GM23248 (cell line): ENCODE data around the gene PPP5C.

ENCODE experiments used
- EZH2 ChIP-seq: fragments of 200-600 bp; sonication (generic); IDR thresholded peaks from 2 replicates; pipeline ENCODE4 v1.6.1; 2018; ENCODE audit warnings: antibody characterized with exemption, mild to moderate bottlenecking; ENCODE audit not compliant: insufficient read depth, poor library complexity, severe bottlenecking
- EZH2phosphoT487 ChIP-seq: fragments of 200-600 bp; sonication (generic); IDR thresholded peaks from 2 replicates; pipeline ENCODE4 v1.6.1; 2018; ENCODE audit warnings: antibody characterized with exemption, moderate library complexity, mild to moderate bottlenecking, low read depth; ENCODE audit not compliant: insufficient read depth

DNA sequence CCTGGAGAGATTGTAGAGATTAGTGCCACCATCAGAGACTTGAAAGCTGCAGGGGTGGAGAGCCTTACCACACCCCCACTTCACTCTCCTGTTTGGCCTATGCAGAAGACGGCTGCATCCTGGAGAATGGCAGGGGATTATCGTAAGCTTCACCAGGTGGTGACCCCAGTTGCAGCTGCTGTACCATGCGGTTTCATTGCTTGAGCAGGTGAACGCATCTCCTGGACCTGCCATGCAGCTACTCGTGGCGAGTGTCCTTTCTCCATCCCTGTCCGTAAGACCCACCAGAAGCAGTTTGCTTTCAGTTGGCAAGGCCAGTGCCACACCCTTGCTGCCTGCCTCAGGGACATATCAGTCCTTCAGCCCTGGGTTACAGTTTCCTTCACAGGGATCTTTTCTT, 21.2 kb downstream of the PPP5C start:
- no peak for TF ChIP-seq EZH2
- TF ChIP-seq EZH2phosphoT487 = no peak
